ENCODE measurements around the gene PRDM16.

- no peak for TF ChIP-seq POLR2A (IDR thresholded peaks at IDR 0.05)
- TF ChIP-seq, protein P1, sequence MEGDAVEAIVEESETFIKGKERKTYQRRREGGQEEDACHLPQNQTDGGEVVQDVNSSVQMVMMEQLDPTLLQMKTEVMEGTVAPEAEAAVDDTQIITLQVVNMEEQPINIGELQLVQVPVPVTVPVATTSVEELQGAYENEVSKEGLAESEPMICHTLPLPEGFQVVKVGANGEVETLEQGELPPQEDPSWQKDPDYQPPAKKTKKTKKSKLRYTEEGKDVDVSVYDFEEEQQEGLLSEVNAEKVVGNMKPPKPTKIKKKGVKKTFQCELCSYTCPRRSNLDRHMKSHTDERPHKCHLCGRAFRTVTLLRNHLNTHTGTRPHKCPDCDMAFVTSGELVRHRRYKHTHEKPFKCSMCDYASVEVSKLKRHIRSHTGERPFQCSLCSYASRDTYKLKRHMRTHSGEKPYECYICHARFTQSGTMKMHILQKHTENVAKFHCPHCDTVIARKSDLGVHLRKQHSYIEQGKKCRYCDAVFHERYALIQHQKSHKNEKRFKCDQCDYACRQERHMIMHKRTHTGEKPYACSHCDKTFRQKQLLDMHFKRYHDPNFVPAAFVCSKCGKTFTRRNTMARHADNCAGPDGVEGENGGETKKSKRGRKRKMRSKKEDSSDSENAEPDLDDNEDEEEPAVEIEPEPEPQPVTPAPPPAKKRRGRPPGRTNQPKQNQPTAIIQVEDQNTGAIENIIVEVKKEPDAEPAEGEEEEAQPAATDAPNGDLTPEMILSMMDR (IDR thresholded peaks at IDR 0.05): no peak
Observed at GRCh38 chr1:3459051-3459908, 390.3 kb downstream of the PRDM16 start.

Data from thyroid gland (tissue), 4 donors.